Measurements from ENCODE around the gene WDR27.

DNA sequence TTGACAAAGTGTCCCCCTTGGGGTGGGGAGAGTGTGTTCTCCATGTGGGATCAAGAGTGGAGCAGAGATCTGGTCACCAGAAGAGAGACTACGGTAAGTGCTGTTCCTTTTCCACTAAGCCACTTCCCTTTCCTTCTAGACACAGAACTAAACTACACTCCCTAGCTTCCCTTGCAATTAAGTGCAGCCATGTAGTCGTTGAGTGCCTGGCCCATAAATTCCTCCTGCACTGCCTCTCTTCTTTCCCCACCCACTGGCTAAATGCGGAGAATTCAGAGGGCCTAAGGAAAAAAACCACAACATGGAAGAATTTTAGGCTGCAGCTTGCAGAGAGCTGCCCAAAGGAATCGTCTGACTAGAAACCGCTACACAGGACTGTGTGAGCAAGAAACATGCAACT is 1.5 kb downstream of the WDR27 start:
- TF ChIP-seq, protein P1, sequence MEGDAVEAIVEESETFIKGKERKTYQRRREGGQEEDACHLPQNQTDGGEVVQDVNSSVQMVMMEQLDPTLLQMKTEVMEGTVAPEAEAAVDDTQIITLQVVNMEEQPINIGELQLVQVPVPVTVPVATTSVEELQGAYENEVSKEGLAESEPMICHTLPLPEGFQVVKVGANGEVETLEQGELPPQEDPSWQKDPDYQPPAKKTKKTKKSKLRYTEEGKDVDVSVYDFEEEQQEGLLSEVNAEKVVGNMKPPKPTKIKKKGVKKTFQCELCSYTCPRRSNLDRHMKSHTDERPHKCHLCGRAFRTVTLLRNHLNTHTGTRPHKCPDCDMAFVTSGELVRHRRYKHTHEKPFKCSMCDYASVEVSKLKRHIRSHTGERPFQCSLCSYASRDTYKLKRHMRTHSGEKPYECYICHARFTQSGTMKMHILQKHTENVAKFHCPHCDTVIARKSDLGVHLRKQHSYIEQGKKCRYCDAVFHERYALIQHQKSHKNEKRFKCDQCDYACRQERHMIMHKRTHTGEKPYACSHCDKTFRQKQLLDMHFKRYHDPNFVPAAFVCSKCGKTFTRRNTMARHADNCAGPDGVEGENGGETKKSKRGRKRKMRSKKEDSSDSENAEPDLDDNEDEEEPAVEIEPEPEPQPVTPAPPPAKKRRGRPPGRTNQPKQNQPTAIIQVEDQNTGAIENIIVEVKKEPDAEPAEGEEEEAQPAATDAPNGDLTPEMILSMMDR (IDR thresholded peaks at IDR 0.05): no peak
- TF ChIP-seq POLR2A (IDR thresholded peaks at IDR 0.05) (no peak), EP300 (IDR thresholded peaks at IDR 0.05) (no peak)
